Keratinocyte (primary cell): Measurements from ENCODE around the gene SEMA3F. TPM values are rescaled to one million over a fixed set of nuclear protein-coding genes. Genes with fewer than 3 reads are reported as not detected.

Experiments
- DNase-seq: peaks from one replicate; pipeline ENCODE4 v3.0.0-alpha.2; 2011; ENCODE audit warnings: low read depth, missing footprints, low spot score
- FAIRE-seq: peaks from 2 replicates; lab custom pipeline; 2011; peaks lifted over from hg19 to GRCh38; lab: Jason Lieb, UNC
- H2AFZ ChIP-seq: 2 replicates; pipeline ENCODE4 v1.6.0; 2012; ENCODE audit warnings: low read length, control low read depth, inconsistent platforms; ENCODE audit not compliant: control insufficient read depth
- H3K27ac ChIP-seq: 2 replicates; pipeline ENCODE4 v1.5.1; 2011; ENCODE audit warnings: low read length; ENCODE audit not compliant: control insufficient read depth, insufficient read depth
- H3K27me3 ChIP-seq: 3 replicates; pipeline ENCODE4 v1.6.0; 2011; ENCODE audit warnings: low read length; ENCODE audit not compliant: control insufficient read depth, insufficient read depth; ENCODE audit errors: extremely low read depth
- H3K36me3 ChIP-seq, 2 experiments: 2 replicates in 1 of 2; 3 replicates in 1 of 2; pipeline ENCODE4 v1.5.1; 2011; ENCODE audit warnings: low read length in 2 of 2, mild to moderate bottlenecking in 1 of 2; ENCODE audit not compliant: control insufficient read depth in 2 of 2, insufficient read depth in 2 of 2; ENCODE audit errors: extremely low read depth in 1 of 2
- H3K4me1 ChIP-seq: 3 replicates; pipeline ENCODE4 v1.5.1; 2011; ENCODE audit warnings: low read length; ENCODE audit not compliant: control insufficient read depth, insufficient read depth; ENCODE audit errors: extremely low read depth
- H3K4me2 ChIP-seq: 3 replicates; pipeline ENCODE4 v1.6.0; 2011; ENCODE audit warnings: low read depth, low read length; ENCODE audit not compliant: control insufficient read depth, insufficient read depth; ENCODE audit errors: extremely low read depth
- H3K4me3 ChIP-seq, 3 experiments: fragments of 200-600 bp in 1 of 3; sonication (generic) in 1 of 3; 2 replicates in 2 of 3; 3 replicates in 1 of 3; pipeline ENCODE4 v1.5.1; 2011 to 2016; ENCODE audit warnings: low read length in 3 of 3, mild to moderate bottlenecking in 3 of 3, control low read depth in 2 of 3, inconsistent platforms in 1 of 3, low read depth in 1 of 3, mixed read lengths in 1 of 3, mixed run types in 1 of 3, moderate library complexity in 1 of 3; ENCODE audit not compliant: control insufficient read depth in 2 of 3, insufficient read depth in 2 of 3; ENCODE audit errors: extremely low read depth in 1 of 3
- H3K79me2 ChIP-seq: 2 replicates; pipeline ENCODE4 v1.6.0; 2012; ENCODE audit warnings: low read length; ENCODE audit not compliant: control insufficient read depth, insufficient read depth
- H3K9ac ChIP-seq: 3 replicates; pipeline ENCODE4 v1.6.0; 2011; ENCODE audit warnings: low read length; ENCODE audit not compliant: control insufficient read depth, insufficient read depth; ENCODE audit errors: extremely low read depth
- H3K9me1 ChIP-seq: 3 replicates; pipeline ENCODE4 v1.6.0; 2011; ENCODE audit warnings: low read length; ENCODE audit not compliant: control insufficient read depth, insufficient read depth; ENCODE audit errors: extremely low read depth
- H3K9me3 ChIP-seq: 2 replicates; pipeline ENCODE4 v1.5.1; 2012; ENCODE audit warnings: low read depth, low read length; ENCODE audit not compliant: control insufficient read depth
- H4K20me1 ChIP-seq: 3 replicates; pipeline ENCODE4 v1.6.0; 2011; ENCODE audit warnings: low read length; ENCODE audit not compliant: control insufficient read depth, insufficient read depth; ENCODE audit errors: extremely low read depth
- CTCF ChIP-seq, 3 experiments: IDR thresholded peaks in 1 of 3; conservative IDR thresholded peaks in 1 of 3; optimal IDR thresholded peaks in 1 of 3; 2 replicates in 2 of 3; 3 replicates in 1 of 3; pipeline versions ENCODE3 to v1.5.1; 2011; ENCODE audit warnings: low read length in 3 of 3, mild to moderate bottlenecking in 3 of 3, moderate library complexity in 2 of 3, control low read depth in 1 of 3, inconsistent platforms in 1 of 3; ENCODE audit not compliant: insufficient read depth in 2 of 3; ENCODE audit errors: extremely low read depth in 1 of 3
- EZH2 ChIP-seq: IDR thresholded peaks from one replicate; pipeline ENCODE4 v1.6.1; 2012; ENCODE audit warnings: inconsistent platforms, mild to moderate bottlenecking, low read length, moderate library complexity
- dilution Hi-C: fragments of 300-500 bp; cut with MboI; formaldehyde crosslinking; loops from one replicate; pipeline ENCODE4 v1.7.0; 2020; ENCODE audit warnings: low sequenced_read_pairs; ENCODE audit not compliant: extremely low pct_ligation_motif_present
- polyA plus RNA-seq, 5 experiments: library from polyadenylated mRNA; depleted of rRNA in 3 of 5; stranded (reverse) in 3 of 5; stranded (forward) in 1 of 5; unstranded in 1 of 5; fragments of >200 nt; gene quantifications; 1 replicate in 1 of 5; 2 replicates in 3 of 5; 3 replicates in 1 of 5; pipeline versions ENCODE4 v1.2.1 to v1.2.3, GENCODE V29; 2011 to 2012; ENCODE audit warnings: missing spikeins in 2 of 5, low read depth in 1 of 5, low replicate concordance in 1 of 5

The SEMA3F gene
- polyA plus RNA-seq, 1 donor (not counting 4 experiments of a cell fraction or from before 2014, with no cell fraction given): 72.8 TPM

GRCh38 chr3:50212971-50213370, 57.8 kb downstream of the SEMA3F start:
- Histone ChIP-seq H3K27me3 (peaks cover 12% of the 10 kb centered on the region), H3K9ac (no peak overlapping the region), H3K27ac (no peak overlapping the region), H3K36me3 (no peaks in the 10 kb centered on the region), H3K4me3 (no peak overlapping the region), H2AFZ (no peak overlapping the region), H4K20me1 (no peaks in the 10 kb centered on the region), H3K4me2 (no peak overlapping the region), H3K79me2 (no peaks in the 10 kb centered on the region), H3K9me1 (no peaks in the 10 kb centered on the region), H3K9me3 (no peaks in the 10 kb centered on the region), H3K4me1 (peaks cover 10% of the 10 kb centered on the region)
- dilution Hi-C loops: no loop called here
- no peak for DNase-seq
- no peak for TF ChIP-seq EZH2
- no peak for TF ChIP-seq CTCF (optimal IDR thresholded peaks at IDR 0.05 in 1 of 3, IDR thresholded peaks at IDR 0.05 in 1 of 3, conservative IDR thresholded peaks at IDR 0.05 in 1 of 3; ENCODE audit: extremely low read depth in 1 of 3, insufficient read depth in 2 of 3, low read length in 3 of 3)
- no peak for FAIRE-seq

DNA sequence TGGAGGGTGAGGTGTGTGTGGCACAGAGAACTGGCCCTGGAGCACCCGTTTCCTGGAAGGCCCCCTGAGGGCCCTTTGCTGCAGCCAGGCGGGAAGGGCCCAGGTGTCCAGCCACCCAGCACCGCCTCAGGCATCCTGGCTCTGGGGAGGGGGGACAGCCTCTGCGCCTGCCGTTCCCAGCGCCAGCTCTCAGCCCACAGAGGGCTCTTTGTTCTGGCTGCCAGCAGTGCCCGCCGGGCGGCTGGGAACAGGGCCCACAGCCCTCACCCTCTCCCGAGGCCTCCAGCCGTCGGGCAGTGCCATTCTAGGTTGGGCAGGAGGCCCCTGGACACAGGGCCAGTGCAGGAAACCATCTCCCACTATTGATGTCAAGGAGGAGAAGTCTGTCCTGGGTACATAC, 58.2 kb downstream of the SEMA3F start:
- no peaks in the 10 kb centered on the region for H3K79me2 ChIP-seq
- H3K36me3 ChIP-seq: no peaks in the 10 kb centered on the region
- H3K4me1 ChIP-seq: peaks cover 11% of the 10 kb centered on the region
- H3K4me3 ChIP-seq: no peak overlapping the region
- H3K9me3 ChIP-seq: no peaks in the 10 kb centered on the region
- H3K9me1 ChIP-seq: no peaks in the 10 kb centered on the region
- no peak for DNase-seq
- H3K27me3 ChIP-seq: peaks cover 12% of the 10 kb centered on the region
- no peak overlapping the region for H2AFZ ChIP-seq
- no peak overlapping the region for H3K27ac ChIP-seq
- no peak overlapping the region for H3K4me2 ChIP-seq
- dilution Hi-C loops: no loop called here
- H3K9ac ChIP-seq: no peak overlapping the region
- no peak for FAIRE-seq
- no peaks in the 10 kb centered on the region for H4K20me1 ChIP-seq
- TF ChIP-seq CTCF (optimal IDR thresholded peaks at IDR 0.05 in 1 of 3, IDR thresholded peaks at IDR 0.05 in 1 of 3, conservative IDR thresholded peaks at IDR 0.05 in 1 of 3; ENCODE audit: extremely low read depth in 1 of 3, insufficient read depth in 2 of 3, low read length in 3 of 3) (no peak), EZH2 (no peak)
